ENCODE results near the gene PYGO2.
"Not testable (repeated sequence)": the region's sequence is repeated elsewhere in the genome, so short reads cannot be mapped to it uniquely, and the experiment has no call there.

Gene PYGO2

DNA sequence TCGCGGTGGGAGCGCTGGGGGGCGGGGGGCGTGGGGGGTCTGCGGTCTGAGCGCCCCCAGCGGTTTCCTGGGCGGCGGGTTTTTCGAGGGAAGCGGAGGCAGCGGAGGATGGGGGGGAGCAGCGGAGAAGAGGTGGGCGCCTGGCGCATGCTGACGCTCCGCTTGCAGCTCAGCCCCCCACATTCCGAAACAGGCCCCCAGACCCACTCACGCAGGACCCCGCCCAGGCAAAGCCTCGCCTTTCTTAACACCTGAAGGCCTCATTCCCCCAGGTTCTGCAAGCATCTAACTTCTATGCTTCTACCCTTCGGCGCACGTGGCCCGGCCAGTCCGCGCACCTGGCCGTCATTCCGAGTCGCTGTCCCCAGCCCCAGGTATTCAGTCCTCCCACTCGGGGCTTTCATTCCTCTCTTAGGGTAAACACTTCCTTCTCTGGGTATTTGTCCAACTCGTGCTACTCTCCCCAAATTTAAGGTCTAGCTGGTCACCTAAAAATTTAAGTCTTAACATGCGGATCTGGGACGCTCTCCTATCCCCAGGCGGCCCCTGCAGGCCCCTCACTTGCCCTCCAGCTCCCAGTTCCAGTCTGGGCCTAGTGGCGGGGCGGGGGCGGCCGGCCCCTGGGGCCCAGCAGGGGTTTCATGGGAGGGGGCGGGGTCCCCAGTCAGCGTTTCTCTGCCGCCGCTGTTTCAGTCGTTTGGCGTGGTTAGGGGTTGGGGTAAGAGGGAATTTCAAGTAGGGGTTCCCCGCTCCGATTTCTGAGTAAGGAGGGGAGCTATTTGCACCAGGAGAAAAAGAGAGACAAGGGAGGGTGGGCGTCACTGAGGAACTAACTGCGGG lies 38.2 kb upstream of the PYGO2 start:
- peak; percentile 72 for DNase-seq (ENCODE audit: low read depth)

DNA sequence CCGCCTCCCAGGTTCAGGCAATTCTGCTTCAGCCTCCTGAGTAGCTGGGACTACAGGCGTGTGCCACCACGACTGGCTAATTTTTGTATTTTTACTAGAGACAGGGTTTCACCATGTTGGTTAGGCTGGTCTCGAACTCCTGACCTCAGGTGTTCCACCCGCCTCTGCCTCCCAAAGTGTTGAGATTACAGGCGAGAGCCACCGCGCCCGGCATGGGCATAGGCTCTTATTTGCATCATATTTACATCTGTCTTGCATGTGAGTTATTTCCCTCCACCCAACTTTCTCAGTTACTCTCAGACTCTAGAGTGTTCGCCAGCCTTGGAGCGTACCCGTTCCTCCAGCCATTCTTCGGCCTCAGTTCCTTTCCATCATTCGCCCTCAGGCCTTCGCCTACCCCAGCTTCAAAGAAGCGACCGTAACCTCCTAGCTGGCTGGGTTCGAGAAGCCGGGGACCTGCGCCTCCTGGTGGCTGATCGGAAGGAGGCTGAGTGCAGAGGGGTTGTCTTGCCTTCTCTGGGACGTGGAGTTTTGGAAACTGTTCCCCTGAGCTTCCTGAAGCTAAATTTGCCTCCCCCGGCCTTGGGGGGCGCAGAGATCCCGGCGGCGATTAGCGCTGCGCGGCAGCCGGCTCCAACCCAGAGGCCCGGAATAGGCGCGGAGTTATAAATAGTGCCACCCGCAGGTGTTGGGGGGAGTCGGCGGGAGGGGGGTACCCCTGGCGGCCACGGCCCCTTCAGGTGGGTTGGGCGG lies 37.4 kb upstream of the PYGO2 start:
- peak; percentile 81 for DNase-seq (ENCODE audit: low read depth)

DNA sequence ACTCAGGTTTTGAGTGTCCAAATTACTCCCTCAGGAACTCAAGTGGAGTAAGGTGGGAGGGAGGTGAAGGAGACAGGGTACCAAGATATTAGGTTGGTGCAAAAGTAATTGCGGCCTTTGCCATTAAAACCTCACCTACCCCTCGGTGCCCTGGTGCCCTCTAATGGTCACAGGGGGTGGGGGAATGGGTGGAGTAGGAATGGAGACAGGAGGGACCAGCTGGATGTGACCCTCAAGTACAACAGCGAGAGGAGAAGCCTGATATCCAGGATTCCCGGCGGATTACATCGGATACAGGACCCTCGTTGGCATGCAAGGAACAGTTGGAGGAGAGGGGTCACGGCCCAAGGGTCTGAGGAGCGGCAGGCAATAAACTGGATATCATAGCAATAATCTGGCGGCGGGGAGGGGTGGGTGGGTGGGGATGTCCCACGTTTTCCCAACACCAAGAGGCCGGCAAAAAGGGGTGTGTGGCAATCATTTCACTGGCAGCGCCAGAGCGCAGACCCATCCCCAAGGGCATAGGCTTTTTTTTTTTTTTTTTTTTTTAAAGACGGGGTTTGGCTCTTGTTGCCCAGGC lies 36.7 kb upstream of the PYGO2 start:
- DNase-seq (ENCODE audit: low read depth) = no peak

DNA sequence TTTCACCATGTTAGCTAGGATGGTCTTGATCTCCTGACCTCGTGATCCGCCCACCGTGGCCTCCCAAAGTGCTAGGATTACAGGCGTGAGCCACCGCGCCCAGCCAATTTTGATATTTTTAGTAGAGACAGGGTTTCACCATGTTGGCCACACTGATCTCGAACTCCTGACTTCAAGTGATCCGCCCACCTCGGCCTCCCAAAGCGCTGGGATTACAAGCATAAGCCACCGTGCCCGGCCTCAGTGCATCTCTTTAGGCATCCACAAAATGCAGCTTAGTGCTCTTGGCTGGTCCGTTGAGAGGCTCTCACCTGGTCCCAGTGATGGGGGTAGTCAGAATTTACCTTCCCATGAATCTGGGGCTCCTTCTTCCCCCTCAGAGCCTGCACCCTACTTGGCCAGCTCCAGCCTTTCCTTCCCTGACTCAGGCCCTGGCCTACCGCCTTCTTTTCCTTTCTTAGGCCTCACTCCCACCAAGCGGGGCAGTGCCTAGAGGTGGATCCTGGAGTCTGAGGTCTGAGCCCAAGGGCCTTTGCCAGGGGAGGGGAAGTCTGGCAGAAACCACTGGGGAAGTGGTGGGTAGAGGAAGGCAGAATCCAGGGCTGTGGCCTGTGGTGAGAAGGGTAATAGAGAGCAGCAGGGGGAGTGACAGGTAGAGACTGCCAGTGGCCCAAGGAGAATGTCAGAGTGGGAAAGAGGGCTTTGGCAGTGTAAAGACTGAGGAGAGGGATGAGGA lies 35.6 kb upstream of the PYGO2 start:
- DNase-seq (ENCODE audit: low read depth) = no peak

DNA sequence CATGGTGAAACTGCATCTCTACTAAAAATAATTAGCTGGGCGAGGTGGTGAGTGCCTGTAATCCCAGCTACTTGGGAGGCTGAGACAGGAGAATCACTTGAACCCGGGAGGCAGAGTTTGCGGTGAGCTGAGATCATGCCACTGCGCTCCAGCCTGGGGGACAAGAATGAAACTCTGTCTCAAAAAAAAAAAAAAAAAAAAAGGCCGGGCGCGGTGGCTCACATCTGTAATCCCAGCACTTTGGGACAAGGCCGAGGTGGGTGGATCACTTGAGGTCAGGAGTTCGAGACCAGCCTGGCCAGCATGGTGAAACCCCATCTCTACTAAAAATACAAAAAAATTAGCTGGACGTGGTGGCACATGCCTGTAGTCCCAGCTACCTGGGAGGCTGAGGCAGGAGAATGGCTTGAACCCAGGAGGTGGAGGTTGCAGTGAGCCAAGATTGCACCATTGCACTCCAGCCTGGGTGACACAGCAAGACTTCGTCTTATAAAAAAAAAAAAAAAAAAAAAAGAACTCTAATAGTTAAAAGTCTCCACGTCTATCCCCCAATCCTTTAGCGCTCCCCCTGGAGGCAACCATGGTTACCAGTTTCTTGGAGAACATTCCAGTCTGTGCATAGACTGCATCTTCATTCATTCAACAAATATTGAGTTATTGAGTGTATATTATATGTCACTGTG lies 33.9 kb upstream of the PYGO2 start:
- DNase-seq (ENCODE audit: low read depth) = not testable (repeated sequence)

DNA sequence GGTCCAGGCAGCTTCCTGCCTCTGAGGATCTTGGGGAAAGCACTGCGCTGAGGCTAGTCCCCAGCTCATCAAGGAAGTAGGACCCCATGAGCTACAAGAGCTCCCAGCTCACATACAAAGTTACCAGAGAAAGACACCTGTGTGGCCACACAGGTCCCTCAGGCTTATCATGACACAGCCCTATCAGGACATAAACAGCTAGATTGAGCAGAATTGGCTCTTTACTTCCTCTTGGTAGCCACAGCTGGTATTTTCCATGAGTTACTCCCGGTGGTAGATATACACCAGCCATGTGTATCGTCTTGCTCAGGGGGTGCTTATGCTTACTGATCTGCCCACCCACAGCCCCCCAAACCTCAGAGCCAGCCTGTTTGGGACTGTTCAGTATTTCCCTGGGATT lies 33.0 kb upstream of the PYGO2 start:
- DNase-seq (ENCODE audit: low read depth) = no peak

DNA sequence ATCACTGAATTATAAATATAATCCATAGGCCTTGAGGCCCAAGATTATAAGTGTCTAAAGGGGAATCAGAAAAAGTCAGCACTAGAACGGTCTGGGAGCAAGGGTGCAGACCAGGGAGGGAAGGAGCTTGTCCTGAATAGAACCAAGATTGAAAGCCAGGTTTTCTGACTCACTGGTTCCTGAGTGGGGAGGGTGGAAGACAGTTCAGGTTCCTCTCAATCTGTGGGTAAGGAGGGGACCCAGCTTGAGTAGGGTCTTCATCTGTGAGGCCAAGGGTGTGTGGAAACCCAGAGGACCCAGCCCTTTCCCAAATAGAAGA lies 32.6 kb upstream of the PYGO2 start:
- no peak for DNase-seq (ENCODE audit: low read depth)

DNA sequence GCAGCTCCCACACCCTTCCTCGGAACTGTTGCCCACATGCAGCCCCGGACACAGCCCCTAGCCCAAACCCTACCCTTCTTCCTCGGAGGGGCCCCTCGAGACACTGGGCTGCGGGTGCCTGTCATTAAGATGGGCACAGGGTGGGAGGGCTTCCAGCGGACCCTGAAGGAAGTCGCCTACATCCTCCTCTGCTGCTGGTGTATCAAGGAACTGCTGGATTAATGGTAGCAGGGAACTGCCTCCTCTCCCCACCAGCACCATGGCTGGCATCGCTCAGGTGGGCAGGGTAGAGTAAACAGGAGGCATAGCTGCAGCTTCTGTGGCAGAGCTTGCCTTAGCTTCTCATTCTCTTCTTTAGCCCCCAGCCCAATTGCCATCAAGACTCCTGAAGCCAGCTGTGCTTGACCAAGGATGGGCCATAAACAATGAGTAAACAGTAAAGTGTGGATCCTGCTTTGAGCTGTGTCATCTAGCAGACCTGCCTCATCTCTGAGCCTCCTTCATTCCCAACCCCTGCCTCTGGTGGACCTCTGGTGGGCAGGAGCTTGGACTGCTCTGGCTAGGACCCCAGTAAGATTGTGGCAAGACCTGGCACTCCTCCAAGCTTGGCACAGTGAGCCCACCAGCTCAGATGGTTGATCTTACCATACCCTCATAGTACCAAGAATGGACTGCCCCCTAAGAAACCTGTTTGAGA lies 32.1 kb upstream of the PYGO2 start, which contains the start of gene LENEP:
Gene LENEP (plus strand): TSS at position 15 of the 697 bp plus-strand sequence. CDS start 22 bp downstream, at position 37.
- DNase-seq (ENCODE audit: low read depth) = no peak

DNA sequence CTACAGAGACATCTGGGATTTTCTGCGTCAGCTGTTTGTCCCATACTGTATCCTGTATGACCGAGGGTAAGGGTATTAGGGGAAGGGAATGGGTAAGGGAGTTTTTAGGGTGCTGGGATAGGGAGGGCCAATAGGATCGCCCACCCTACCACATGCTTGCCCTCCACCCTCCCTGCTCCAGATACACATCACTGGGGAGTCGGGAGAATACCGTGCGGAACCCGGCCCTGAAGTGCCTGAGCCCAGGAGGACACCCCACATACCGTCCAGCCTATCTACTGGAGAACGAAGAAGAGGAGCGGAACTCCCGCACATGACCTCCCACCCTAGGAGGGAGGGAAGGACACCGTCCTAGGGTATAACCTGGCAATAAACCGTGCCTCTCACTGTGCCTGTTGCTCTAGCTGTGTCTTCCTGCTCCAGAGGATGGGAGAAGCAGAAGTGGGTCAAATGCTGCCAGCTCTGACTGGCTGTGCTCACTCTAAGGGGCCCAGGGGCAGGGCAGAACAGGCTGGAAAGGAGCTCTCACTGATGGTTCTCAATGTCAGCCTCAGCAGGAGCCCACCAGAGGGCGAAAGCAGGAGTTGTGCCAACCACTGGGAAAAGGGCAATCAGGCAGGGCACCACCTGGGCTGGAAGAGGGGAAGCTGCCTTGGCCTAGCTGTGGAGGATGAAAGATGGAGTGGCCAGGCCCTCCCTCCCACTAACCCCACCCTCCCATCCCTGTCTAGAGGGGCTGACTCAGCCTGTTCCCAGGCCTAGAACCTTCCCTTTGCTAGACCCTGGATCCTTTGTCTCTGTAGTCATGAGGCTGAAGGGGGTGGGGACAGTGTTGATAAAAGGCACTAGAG lies 31.4 kb upstream of the PYGO2 start:
- no peak for DNase-seq (ENCODE audit: low read depth)

DNA sequence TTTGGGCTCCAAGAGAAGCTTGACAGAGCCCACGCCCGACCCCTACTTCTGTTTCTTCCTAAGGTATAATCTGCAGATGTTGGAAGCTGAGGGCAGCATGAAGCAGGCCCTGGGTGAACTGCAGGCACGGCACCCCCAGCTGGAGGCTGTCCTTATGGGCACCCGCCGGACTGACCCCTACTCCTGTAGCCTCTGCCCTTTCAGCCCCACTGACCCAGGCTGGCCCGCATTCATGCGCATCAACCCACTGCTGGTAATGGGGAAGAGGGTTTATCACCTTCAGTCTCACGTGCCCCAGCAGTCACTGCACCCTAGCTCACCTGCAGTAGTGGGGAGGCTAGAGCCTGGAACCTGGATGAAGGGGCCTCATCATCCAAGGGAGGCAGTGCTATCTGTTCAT lies 28.7 kb upstream of the PYGO2 start:
- DNase-seq (ENCODE audit: low read depth) = no peak

DNA sequence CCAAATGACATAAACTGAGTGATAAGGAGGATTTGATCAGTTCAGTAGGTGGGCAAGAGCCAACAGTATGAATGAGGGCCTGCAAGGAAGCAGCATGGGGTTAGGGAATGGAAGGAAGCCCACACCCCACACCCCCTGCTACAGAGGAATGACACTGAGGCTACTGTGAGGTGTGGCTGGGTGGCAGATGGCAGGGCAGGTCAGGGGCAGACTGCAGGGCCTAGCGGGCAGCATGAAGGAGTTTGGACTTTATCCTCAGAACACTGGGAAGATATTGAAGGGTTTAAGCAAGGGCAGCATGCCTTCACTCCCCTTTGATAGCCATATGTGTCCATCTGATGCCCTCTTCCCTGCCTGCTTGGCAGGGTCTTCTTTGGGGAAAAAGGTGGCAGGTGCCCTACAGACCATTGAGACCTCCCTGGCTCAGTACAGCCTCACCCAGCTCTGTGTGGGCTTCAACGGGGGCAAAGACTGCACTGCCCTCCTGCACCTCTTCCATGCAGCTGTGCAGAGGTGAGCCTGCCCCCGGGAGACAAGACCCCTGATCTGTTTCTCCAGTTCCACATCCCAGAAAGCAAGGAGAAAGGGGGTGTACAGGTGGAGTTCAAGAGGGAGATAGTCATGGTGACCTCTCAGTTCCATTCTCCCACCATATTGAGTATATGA lies 27.7 kb upstream of the PYGO2 start:
- DNase-seq (ENCODE audit: low read depth) = no peak

DNA sequence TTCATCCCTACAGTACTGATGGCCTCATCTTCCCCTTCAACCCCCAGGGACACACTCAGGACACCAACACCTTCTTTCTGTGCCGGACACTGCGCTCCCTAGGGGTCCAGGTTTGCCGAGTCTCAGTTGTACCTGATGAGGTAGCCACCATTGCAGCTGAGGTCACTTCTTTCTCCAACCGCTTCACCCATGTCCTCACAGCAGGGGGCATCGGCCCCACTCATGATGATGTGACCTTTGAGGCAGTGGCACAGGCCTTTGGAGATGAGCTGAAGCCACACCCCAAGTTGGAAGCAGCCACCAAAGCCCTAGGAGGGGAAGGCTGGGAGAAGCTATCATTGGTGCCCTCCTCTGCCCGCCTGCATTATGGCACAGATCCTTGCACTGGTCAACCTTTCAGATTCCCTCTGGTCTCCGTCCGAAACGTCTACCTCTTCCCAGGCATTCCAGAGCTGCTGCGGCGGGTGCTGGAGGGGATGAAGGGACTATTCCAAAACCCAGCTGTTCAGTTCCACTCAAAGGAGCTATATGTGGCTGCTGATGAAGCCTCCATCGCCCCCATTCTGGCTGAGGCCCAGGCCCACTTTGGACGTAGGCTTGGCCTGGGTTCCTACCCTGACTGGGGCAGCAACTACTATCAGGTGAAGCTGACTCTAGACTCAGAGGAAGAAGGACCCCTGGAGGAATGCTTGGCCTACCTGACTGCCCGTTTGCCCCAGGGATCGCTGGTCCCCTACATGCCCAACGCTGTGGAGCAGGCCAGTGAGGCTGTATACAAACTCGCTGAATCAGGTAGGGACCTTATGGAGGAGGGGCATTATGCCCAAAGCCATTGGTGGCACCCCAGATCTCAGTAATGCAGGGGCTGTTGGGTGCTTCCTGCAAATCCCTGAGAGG lies 26.7 kb upstream of the PYGO2 start:
- no peak for DNase-seq (ENCODE audit: low read depth)

DNA sequence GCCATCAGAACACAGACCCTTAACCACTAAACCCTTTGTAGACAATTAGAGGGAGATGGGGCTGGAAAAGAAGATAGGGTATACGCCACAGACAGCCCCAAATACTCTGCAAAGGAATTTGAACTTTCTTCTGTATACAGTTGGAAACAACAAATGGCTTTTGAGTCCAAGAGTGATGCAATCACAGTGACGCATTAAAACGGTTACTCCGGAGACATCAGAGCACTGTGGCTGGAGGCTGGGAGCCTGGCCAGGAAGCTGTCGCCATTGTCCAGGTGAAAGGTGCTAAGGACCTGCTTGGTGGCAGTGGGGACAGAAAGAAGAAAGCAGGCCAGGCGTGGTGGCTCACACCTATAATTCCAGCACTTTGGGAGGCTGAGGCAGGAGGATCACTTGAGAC lies 25.7 kb upstream of the PYGO2 start:
- DNase-seq (ENCODE audit: low read depth) = no peak

DNA sequence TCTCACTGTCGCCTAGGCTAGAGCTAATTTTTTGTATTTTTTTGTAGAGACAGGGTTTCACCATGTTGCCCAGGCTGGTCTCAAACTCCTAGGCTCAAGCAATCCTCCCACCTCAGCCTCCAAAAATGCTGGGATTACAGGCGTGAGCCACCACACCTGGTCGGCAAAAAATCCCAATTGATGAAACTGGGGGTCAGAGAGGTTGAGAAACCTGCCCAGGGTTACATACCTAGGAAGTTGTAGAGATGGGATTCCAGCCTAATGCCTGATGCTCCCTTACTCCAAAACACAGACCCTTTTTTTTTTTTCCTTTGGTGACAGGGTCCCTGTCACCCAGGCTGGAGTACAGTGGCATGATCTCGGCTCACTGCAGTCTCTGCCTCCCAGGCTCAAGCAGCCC lies 25.2 kb upstream of the PYGO2 start:
- not testable (repeated sequence) for DNase-seq (ENCODE audit: low read depth)

DNA sequence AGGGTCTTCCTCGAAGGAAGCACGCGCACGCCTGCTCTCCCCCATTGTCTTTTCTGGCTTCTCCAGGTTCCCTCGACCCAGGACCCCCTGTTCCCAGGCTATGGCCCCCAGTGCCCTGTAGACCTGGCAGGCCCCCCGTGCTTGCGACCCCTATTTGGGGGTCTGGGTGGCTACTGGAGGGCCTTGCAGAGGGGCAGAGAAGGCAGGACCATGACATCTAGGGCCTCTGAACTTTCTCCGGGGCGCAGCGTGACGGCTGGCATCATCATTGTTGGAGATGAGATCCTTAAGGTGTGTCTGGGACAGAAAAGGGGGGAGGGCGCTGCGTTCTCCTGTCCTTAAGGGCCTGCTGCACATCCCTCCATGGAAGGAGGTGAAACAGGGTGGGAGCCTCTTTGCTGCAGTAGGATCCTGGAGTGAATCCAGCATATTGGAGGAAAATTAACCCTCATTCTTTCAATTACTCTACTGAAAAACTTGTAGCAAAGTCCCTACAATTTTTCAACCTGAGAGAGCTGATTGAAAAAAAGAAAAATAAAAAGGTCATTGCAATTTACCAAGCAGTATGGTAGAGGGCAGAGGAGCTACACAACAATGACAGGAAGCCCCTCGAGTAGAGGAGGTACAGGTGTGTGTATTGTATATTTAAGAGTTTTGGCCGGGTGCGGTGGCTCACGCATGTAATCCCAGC lies 22.3 kb upstream of the PYGO2 start:
- no peak for DNase-seq (ENCODE audit: low read depth)

DNA sequence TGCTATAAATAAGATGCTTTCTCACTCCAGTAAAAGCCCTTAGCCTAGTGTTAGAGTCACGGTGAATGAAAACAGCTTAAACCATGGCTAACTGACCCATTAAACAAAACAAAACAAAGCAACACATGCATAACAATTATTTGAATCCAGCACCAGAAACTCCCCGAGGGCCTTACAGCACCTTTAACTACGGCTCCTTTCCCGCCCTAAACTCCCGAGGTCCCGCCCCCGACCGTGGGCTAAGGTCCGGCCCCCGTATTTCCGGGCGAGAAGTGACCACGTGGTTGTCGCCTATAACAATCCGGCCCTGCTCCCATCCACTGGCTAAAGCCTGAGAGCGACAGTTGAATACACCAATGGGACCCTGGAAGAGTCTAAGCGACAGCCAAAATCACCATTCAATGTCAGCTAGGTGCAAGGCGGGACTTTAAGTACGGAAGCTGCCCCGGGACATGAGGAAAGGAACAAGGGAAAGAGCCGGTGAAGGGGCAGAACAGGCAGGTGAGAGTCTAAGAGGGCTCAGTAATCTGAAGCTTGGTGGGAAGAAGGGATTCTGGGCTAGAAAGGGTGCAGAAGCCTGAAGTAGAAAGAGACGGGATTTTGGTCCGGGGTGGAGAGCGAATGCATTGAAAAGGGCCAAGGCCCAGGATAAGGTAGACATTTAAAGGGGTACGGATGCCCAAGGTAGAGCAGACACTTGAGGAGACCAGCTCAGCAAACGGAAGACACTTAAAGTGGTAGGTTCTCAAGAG lies 21.5 kb upstream of the PYGO2 start, which contains the start of gene FLAD1:
Gene FLAD1 (plus strand): TSS at position 448 of the 752 bp plus-strand sequence. CDS start 351 bp downstream, outside the sequence.
- peak; percentile 94 for DNase-seq (ENCODE audit: low read depth)

DNA sequence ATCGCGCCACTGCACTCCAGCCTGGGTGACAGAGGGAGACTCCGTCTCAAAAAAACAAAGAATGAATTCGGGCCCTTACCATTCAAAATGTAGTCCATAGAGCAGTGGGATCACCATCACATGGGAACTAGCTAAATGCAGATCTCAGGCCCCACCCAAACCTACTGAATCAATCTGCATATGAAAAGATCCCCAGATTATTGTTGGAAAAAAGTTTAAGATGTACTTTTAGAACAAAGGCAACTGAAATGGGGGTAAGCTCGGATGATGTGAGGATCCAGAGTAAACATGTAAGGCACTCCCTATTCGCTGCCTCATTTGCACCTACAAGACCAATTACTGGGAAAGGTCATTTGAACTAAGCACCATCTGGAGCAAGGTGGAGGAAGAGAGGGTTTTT lies 20.8 kb upstream of the PYGO2 start:
- no peak for DNase-seq (ENCODE audit: low read depth)

All from activated T-cell treated with anti-CD3 and anti-CD28 coated beads for 48 hours (primary cell).